ENCODE results near the gene APOC3. TPM values are rescaled to one million over a fixed set of nuclear protein-coding genes. Genes with fewer than 3 reads are reported as not detected.
A peak's percentile ranks its signal among the peaks of the same experiment; 100 is the strongest.
"Not testable (repeated sequence)": the region's sequence is repeated elsewhere in the genome, so short reads cannot be mapped to it uniquely, and the experiment has no call there.

The APOC3 gene
- total RNA-seq, 1 experiment from 2014 or later, result not detected

GRCh38 chr11:116830184-116830912, 641 bp downstream of the APOC3 start:
- no peak for DNase-seq (ENCODE audit: low read depth)

GRCh38 chr11:116831790-116832349, 2.2 kb downstream of the APOC3 start:
- no peak for DNase-seq (ENCODE audit: low read depth)

- no peak for DNase-seq (ENCODE audit: low read depth)
Measured at GRCh38 chr11:116832350-116833290, 2.9 kb downstream of the APOC3 start.

GRCh38 chr11:116833491-116833815, 3.7 kb downstream of the APOC3 start:
- DNase-seq (ENCODE audit: low read depth), result no peak

- no peak for DNase-seq (ENCODE audit: low read depth)
Measured at GRCh38 chr11:116833816-116834534, 4.3 kb downstream of the APOC3 start.

- not testable (repeated sequence) for DNase-seq (ENCODE audit: low read depth)
Measured at GRCh38 chr11:116834535-116835041, 4.9 kb downstream of the APOC3 start.

GRCh38 chr11:116835042-116835772, 5.5 kb downstream of the APOC3 start:
- DNase-seq (ENCODE audit: low read depth), result no peak

GRCh38 chr11:116835791-116836631, 6.3 kb downstream of the APOC3 start:
- DNase-seq (ENCODE audit: low read depth), result peak; percentile 92

- no peak for DNase-seq (ENCODE audit: low read depth)
Measured at GRCh38 chr11:116836632-116836991, 6.9 kb downstream of the APOC3 start.

- DNase-seq (ENCODE audit: low read depth), result no peak
Measured at GRCh38 chr11:116837231-116838091, 7.8 kb downstream of the APOC3 start, which contains the start of gene APOA1. APOA1 (minus strand) TSS chr11:116837622; CDS start chr11:116837387, 235 bp downstream.

GRCh38 chr11:116838321-116839084, 8.8 kb downstream of the APOC3 start:
- DNase-seq (ENCODE audit: low read depth), result no peak

GRCh38 chr11:116840224-116840745, 10.6 kb downstream of the APOC3 start:
- no peak for DNase-seq (ENCODE audit: low read depth)

GRCh38 chr11:116840746-116841296, 11.1 kb downstream of the APOC3 start:
- no peak for DNase-seq (ENCODE audit: low read depth)

- DNase-seq (ENCODE audit: low read depth), result no peak
Measured at GRCh38 chr11:116842117-116842516, 12.4 kb downstream of the APOC3 start.

- no peak for DNase-seq (ENCODE audit: low read depth)
Measured at GRCh38 chr11:116842909-116843308, 13.2 kb downstream of the APOC3 start.

GRCh38 chr11:116843661-116844060, 14.0 kb downstream of the APOC3 start:
- DNase-seq (ENCODE audit: low read depth), result no peak

- no peak for DNase-seq (ENCODE audit: low read depth)
Measured at GRCh38 chr11:116844722-116845121, 15.0 kb downstream of the APOC3 start.

GRCh38 chr11:116847612-116848011, 17.9 kb downstream of the APOC3 start:
- DNase-seq (ENCODE audit: low read depth), result no peak
